H1 (cell line): ENCODE results near the gene TSFM.

Source experiments
- BRCA1 ChIP-seq: IDR thresholded peaks from 2 replicates; pipeline ENCODE4 v1.6.1; 2012; ENCODE audit warnings: low read depth, low read length, improper control_type of control experiment
- CHD1 ChIP-seq: IDR thresholded peaks from 2 replicates; pipeline ENCODE4 v1.6.1; 2012; ENCODE audit warnings: low read depth, low read length, improper control_type of control experiment
- KDM4A ChIP-seq: IDR thresholded peaks from one replicate; pipeline ENCODE4 v1.7.1; 2012; ENCODE audit warnings: low read depth, mild to moderate bottlenecking, moderate library complexity, low read length, inconsistent platforms; ENCODE audit not compliant: severe bottlenecking
- POLR2A ChIP-seq, 2 experiments: IDR thresholded peaks; 1 replicate in 1 of 2; 2 replicates in 1 of 2; pipeline ENCODE4 v1.6.1; 2011; ENCODE audit warnings: low read depth in 2 of 2, low read length in 2 of 2, mild to moderate bottlenecking in 2 of 2; ENCODE audit errors: control extremely low read depth in 1 of 2
- POLR2AphosphoS5 ChIP-seq: IDR thresholded peaks from 2 replicates; pipeline ENCODE4 v1.6.1; 2011; ENCODE audit warnings: low read depth, low read length
- SP2 ChIP-seq: IDR thresholded peaks from 2 replicates; pipeline ENCODE4 v1.6.1; 2012; ENCODE audit warnings: mild to moderate bottlenecking, low read length, inconsistent platforms
- TCF12 ChIP-seq: IDR thresholded peaks from 2 replicates; pipeline ENCODE4 v1.6.1; 2011; ENCODE audit warnings: low read depth, mild to moderate bottlenecking, low read length
- YY1 ChIP-seq: IDR thresholded peaks from 2 replicates; pipeline ENCODE4 v1.6.1; 2011; ENCODE audit warnings: low read depth, mild to moderate bottlenecking, low read length
- ZNF274 ChIP-seq: IDR thresholded peaks from 2 replicates; pipeline ENCODE4 v1.7.0; 2012; ENCODE audit warnings: low read length, borderline replicate concordance; ENCODE audit errors: extremely low read depth
- TF ChIP-seq, protein P1 (sequence below), 3 experiments: IDR thresholded peaks; 1 replicate in 2 of 3; 2 replicates in 1 of 3; pipeline versions ENCODE4 v1.5.1 to v1.6.1; 2011; ENCODE audit warnings: low read length in 3 of 3, mild to moderate bottlenecking in 3 of 3, inconsistent platforms in 2 of 3, low read depth in 1 of 3, moderate library complexity in 1 of 3; ENCODE audit not compliant: insufficient read depth in 1 of 3; ENCODE audit errors: control extremely low read depth in 1 of 3

DNA sequence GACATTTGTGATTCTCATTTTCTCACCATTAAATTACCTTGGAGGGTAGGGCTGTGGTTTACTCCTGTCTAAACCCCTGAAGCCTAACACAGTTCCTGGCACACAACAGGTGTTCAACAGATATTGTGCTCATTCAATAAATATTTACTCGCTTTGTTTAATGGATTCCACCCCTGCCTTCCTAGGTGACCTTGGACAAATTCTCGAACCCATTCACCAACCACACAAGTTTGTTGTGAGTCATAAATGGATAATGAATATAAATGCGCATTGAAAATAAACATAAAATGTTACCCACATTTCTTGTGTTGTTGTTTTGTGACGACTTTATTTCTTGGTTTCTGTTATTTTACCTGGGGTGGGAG lies 362 bp upstream of the TSFM start:
- TF ChIP-seq POLR2AphosphoS5, result no peak
- no peak for TF ChIP-seq TCF12
- no peak for TF ChIP-seq CHD1
- TF ChIP-seq, protein P1, sequence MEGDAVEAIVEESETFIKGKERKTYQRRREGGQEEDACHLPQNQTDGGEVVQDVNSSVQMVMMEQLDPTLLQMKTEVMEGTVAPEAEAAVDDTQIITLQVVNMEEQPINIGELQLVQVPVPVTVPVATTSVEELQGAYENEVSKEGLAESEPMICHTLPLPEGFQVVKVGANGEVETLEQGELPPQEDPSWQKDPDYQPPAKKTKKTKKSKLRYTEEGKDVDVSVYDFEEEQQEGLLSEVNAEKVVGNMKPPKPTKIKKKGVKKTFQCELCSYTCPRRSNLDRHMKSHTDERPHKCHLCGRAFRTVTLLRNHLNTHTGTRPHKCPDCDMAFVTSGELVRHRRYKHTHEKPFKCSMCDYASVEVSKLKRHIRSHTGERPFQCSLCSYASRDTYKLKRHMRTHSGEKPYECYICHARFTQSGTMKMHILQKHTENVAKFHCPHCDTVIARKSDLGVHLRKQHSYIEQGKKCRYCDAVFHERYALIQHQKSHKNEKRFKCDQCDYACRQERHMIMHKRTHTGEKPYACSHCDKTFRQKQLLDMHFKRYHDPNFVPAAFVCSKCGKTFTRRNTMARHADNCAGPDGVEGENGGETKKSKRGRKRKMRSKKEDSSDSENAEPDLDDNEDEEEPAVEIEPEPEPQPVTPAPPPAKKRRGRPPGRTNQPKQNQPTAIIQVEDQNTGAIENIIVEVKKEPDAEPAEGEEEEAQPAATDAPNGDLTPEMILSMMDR (IDR thresholded peaks at IDR 0.05; ENCODE audit: control extremely low read depth in 1 of 3, insufficient read depth in 1 of 3, low read depth in 1 of 3, low read length in 3 of 3), result no peak
- no peak for TF ChIP-seq POLR2A (IDR thresholded peaks at IDR 0.05; ENCODE audit: control extremely low read depth in 1 of 2, low read depth in 2 of 2, low read length in 2 of 2)
- no peak for TF ChIP-seq ZNF274
- TF ChIP-seq BRCA1, result no peak
- no peak for TF ChIP-seq YY1
- no peak for TF ChIP-seq SP2
- no peak for TF ChIP-seq KDM4A
